GM21786 (cell line): ENCODE measurements around the gene LRRN4CL.

Source experiments
- ATAC-seq: cut with Tn5 transposase; IDR thresholded peaks from one replicate; pipeline ENCODE4 v1.9.1; 2021; ENCODE audit not compliant: unreplicated experiment

The LRRN4CL gene

DNA sequence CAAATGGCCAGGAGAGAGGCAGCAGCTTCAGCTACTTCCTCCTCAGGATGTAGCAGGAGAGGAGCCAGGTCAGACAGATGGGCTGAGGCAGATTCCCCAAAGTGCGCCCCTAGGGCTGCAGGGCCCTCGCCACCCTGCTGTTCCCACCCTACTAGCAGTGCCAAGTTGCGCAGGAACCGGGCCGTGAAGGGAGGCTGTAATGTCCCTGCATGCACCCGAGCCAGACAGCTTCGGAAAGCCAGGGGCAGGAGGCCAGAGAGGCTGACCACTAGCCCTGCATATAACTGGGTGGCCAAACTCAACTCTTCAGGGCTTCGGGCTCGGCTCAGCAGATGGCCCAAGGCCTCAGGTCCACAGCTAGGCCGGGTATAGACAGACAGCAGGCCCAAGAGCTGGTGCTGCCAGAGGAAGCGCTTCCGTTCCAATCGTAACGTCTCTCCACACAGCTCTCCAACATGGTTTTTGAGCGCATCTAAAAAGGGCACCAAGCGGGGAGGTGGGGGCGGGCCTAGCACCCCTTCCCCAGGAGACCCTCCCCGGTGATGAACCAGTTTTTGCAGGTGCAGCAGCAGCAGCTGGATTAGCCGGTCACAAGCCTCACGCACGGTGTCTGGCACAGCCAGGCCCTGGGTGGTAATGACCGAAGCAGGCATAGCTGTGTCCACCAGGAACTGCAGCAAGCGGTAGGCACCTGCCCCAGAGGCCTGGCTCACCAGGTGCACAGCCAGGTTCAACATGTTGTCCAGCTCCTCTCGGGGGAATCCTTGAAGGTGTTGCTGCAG, 41.0 kb downstream of the LRRN4CL start:
- ATAC-seq, result no peak

DNA sequence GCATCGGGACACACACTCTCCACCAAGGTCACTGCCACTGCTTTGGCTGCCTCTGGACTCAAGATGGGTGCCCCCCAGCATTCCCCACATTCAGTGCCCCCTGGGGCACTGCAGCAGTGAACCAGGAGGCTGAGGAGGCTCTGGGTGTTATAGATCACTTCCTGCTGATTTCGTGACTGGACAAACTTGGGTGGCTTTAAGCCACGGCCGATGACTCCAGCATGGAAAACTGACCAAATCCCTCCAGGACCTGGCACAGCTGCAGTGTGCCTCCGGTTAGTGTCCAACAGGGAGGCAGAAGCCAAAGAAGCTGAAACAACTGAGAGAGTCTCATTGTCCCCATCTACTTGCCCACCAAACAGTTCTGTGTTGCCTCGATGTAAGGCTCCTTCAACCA, 41.7 kb downstream of the LRRN4CL start:
- no peak for ATAC-seq

DNA sequence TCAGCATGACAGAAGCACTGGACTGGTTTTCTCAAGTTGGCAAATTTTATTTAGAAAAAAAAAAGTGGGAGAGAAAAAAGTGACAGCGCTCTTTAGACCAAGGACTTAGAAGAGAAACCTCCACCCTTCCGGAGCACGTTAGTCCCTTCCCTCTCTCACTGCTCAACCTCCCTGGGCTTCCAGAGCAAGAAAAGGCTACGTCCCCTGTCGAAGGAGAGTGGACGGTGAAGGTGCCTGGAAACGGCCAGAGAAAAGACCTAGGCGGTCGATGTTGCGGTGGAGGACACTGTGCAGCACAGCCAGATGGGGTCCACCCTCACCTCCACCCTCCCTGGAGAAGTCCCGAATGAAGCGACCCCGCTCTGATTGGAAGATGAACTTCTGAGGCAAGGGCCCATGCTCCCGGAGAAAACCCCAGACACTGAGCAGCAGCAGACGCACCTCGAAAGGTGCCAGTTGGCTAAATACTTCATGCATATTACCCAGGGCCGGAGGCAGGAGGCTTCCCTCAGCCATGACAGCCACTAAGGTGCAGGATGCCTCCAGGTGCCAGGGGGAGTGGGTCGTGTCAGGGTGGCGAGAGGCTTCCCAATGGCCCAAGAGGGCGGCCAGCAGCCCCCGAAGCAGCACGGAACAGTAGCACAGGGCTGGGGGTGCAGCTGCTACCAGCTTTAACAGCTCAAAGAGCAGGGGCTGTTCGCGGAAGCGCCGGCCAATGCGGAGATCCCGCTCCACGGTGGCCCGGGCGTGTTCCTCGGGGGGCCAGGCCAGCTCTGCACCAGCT, 42.3 kb downstream of the LRRN4CL start:
- ATAC-seq, result no peak

DNA sequence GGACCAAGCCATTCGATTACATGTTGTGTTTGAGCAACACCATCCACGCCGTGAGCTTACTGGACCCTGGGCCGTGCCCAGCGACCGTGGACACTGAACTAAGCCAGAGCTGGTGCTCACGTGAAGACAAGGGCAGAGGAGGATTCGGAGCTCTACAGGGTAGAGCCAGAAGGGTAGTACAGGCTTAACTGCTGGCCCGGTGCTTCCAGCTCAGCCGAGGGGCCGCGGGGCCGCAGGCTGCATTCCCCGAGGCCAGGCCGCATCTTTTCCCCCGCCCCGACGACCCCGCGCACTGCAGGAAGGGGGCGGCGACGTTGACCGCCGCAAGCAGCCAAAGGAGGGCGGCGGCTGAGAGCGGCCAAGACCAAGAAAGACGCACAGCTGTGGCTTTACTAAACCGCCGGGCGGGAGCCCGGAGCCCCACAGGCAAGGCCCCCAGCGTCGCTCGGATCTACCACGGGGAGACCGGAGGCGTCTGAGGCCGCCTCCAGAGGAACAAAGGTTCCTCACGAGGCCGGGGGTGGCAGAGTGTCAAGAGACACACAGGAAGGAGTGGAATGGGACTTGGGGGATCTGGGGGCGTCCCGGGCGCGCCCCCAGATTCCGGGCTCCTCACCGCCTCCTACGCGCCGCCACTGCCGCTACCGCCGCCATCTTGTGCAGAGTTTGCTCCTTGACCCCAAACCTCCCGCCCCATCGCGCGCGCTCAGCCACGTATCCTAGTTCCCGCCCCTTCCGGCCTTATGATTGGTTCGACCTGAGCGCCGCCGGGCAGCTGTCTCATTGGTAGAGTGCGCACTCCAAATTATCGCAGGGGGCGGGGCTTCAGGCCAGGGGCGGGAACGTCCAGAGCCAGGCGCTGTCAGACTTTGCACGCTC, 43.1 kb downstream of the LRRN4CL start, which contains the start of gene GANAB:
GANAB (minus strand) TSS at position 668 of the 879 bp plus-strand sequence; CDS start at position 654, 14 bp downstream.
- ATAC-seq, result peak; percentile 98

DNA sequence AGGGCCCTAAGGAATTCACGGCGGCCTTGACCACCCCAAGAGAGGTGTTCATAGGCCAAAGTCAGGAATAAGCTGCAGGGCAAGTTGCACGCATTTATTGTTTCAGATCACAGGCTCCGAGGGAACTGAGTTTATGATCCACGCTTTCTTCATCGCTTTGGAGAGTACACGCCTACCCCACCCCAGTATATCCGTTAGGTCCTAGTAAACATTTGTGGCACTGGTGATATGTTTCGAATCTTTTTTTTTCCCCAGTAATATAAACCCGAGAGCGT, 43.7 kb downstream of the LRRN4CL start:
- no peak for ATAC-seq

DNA sequence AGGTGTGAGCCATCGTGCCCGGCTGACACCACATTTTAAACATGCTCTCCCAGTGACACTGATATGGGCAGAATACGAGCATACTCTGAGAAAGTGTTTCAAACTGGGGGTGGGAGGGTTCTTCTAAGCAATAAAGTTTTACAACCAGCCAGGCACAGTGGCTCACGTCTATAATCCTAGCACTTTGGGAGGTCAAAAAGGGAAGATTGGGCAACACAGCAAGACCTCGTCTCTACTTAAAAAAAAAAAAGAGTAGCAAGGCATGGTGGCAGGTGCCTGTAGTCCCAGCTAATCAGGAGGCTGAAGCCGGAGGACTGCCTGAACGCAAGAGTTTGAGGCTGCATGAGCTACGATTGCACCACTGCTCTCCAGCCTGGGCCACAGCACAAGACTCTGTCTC, 45.1 kb downstream of the LRRN4CL start:
- ATAC-seq, result no peak
